HUES6 (cell line): ENCODE measurements around the gene UBTD1.

ENCODE experiments used
- H3K27ac ChIP-seq: 2 replicates; pipeline ENCODE4 v1.7.0; 2013; ENCODE audit warnings: low read depth, mild to moderate bottlenecking, low read length, inconsistent platforms
- H3K27me3 ChIP-seq: 2 replicates; pipeline ENCODE4 v1.6.1; 2013; ENCODE audit warnings: low read length; ENCODE audit not compliant: control insufficient read depth, insufficient read depth
- H3K36me3 ChIP-seq: 2 replicates; pipeline ENCODE4 v1.6.1; 2013; ENCODE audit warnings: low read length; ENCODE audit not compliant: control insufficient read depth, insufficient read depth
- H3K4me1 ChIP-seq: 2 replicates; pipeline ENCODE4 v1.6.1; 2013; ENCODE audit warnings: low read length; ENCODE audit not compliant: control insufficient read depth, insufficient read depth
- H3K4me3 ChIP-seq: 2 replicates; pipeline ENCODE4 v1.5.1; 2013; ENCODE audit warnings: low read depth, low read length
- H3K9ac ChIP-seq: one replicate; pipeline ENCODE4 v1.6.1; 2013; ENCODE audit warnings: mild to moderate bottlenecking, low read length
- H3K9me3 ChIP-seq: 2 replicates; pipeline ENCODE4 v1.6.1; 2013; ENCODE audit warnings: low read depth, low read length; ENCODE audit not compliant: control insufficient read depth, insufficient read depth

UBTD1 gene

DNA sequence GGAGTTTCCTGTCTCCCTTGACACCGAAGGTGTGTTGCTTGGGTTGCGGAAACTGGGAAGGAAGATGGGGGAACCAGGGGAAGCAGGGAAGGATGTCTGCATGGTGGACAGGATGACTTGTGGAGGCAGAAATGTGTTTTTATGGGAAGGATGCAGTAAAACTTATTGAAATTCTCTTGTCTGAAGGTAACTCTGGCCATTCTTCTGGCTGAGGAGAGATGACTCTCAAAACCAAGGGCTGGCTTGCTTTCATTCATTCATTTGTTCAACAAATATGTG lies 1.5 kb downstream of the UBTD1 start:
- Histone ChIP-seq H3K9ac (no peak overlapping the region), H3K27me3 (peaks cover 17% of the 10 kb centered on the region), H3K9me3 (no peaks in the 10 kb centered on the region), H3K4me1 (peaks cover 27% of the 10 kb centered on the region), H3K4me3 (peak overlapping the region; percentile 97), H3K27ac (no peak overlapping the region), H3K36me3 (no peaks in the 10 kb centered on the region)

DNA sequence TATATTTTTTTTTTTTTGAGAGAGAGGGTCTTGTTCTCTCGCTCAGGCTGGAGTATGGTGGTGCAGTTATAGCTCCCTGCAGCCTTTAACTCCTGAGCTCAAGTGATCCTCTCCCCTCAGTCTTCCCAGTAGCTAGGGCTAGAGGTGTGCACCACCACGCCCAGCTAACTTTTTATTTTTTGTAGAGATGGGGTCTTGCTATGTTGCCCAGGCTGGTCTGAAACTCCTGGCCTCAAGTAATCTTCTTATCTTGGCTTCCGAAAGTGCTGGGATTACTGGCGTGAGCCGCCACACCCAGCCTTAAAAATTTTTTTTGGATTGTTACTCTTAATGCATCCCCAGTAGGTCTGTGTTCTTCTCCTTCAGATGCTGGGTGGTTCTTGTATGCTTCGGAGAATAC lies 4.2 kb downstream of the UBTD1 start:
- H3K9ac ChIP-seq: no peak overlapping the region
- H3K27me3 ChIP-seq: peaks cover 17% of the 10 kb centered on the region
- H3K36me3 ChIP-seq: no peaks in the 10 kb centered on the region
- H3K4me1 ChIP-seq: peaks cover 11% of the 10 kb centered on the region
- no peaks in the 10 kb centered on the region for H3K9me3 ChIP-seq
- no peak overlapping the region for H3K27ac ChIP-seq
- no peak overlapping the region for H3K4me3 ChIP-seq

DNA sequence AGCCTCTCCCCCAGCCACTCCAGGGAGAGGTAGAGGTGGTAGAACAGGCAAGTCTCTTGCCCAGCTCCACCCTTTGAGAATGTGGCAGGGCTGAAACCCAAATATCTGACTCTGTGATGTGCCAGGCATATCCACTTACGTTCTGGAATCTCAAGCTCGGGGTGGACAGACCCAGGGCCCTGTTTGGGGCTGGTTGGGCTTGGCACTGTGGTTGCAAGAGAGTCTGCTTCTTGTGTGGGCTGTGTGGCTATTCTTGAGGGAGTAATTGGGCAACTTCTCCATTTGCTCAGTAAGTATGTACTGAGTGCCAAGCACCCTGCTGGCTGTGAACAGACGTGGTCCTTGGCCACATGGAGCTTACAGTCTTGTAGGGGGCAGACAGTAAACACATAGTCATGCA lies 4.7 kb downstream of the UBTD1 start:
- Histone ChIP-seq H3K4me1 (peaks cover 16% of the 10 kb centered on the region), H3K36me3 (no peaks in the 10 kb centered on the region), H3K27ac (no peak overlapping the region), H3K9ac (no peak overlapping the region), H3K9me3 (no peaks in the 10 kb centered on the region), H3K4me3 (no peak overlapping the region), H3K27me3 (peaks cover 17% of the 10 kb centered on the region)

GRCh38 chr10:97505152-97505551 lies 6.4 kb downstream of the UBTD1 start:
- H3K36me3 ChIP-seq: no peaks in the 10 kb centered on the region
- H3K4me1 ChIP-seq: peaks cover 20% of the 10 kb centered on the region

GRCh38 chr10:97506199-97506991 lies 7.7 kb downstream of the UBTD1 start:
- no peaks in the 10 kb centered on the region for H3K9me3 ChIP-seq
- H3K27me3 ChIP-seq: no peaks in the 10 kb centered on the region
- peaks cover 16% of the 10 kb centered on the region for H3K4me1 ChIP-seq
- no peaks in the 10 kb centered on the region for H3K36me3 ChIP-seq
- no peak overlapping the region for H3K4me3 ChIP-seq
- H3K27ac ChIP-seq: no peak overlapping the region
- no peak overlapping the region for H3K9ac ChIP-seq

More at GRCh38 chr10:97505152-97505551, 6.4 kb downstream of the UBTD1 start:
- H3K27ac ChIP-seq: no peak overlapping the region
- no peaks in the 10 kb centered on the region for H3K9me3 ChIP-seq
- H3K27me3 ChIP-seq: peaks cover 10% of the 10 kb centered on the region
- H3K4me3 ChIP-seq: no peak overlapping the region
- H3K9ac ChIP-seq: no peak overlapping the region

- H3K27me3 ChIP-seq: no peaks in the 10 kb centered on the region
- H3K36me3 ChIP-seq: no peaks in the 10 kb centered on the region
- no peak overlapping the region for H3K4me3 ChIP-seq
- no peak overlapping the region for H3K27ac ChIP-seq
- no peak overlapping the region for H3K9ac ChIP-seq
- peaks cover 18% of the 10 kb centered on the region for H3K4me1 ChIP-seq
- H3K9me3 ChIP-seq: no peaks in the 10 kb centered on the region
These were observed 9.6 kb downstream of the UBTD1 start for GRCh38 chr10:97508342-97508741.

- Histone ChIP-seq H3K4me3 (no peak overlapping the region), H3K9me3 (no peaks in the 10 kb centered on the region), H3K27ac (no peak overlapping the region), H3K27me3 (no peaks in the 10 kb centered on the region), H3K4me1 (peaks cover 18% of the 10 kb centered on the region), H3K9ac (no peak overlapping the region), H3K36me3 (no peaks in the 10 kb centered on the region)
These were observed 10.5 kb downstream of the UBTD1 start for GRCh38 chr10:97509120-97509680.

DNA sequence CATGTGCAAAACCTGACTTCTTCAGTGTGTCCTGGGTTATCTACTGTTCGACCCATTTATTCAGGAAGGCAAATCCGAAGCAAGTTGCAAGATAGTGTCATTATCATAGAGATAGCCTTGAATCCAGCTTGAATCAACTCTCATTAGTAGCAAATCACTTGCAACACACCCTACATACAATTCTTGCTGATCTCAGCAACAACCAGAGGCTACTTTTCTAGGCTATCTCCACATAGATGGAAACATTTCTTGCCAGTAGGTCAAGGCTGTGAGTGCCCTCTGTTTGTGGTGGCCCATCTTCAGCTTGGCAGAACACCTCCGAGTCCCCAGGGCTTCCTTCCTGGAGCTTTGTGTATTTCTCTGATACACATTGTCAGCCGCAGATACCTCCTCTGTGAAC lies 12.0 kb downstream of the UBTD1 start:
- Histone ChIP-seq H3K9ac (no peak overlapping the region), H3K27ac (no peak overlapping the region), H3K4me1 (peaks cover 21% of the 10 kb centered on the region), H3K4me3 (no peak overlapping the region), H3K9me3 (no peaks in the 10 kb centered on the region), H3K36me3 (no peaks in the 10 kb centered on the region), H3K27me3 (no peaks in the 10 kb centered on the region)

- no peak overlapping the region for H3K27ac ChIP-seq
- H3K9me3 ChIP-seq: no peaks in the 10 kb centered on the region
- H3K4me1 ChIP-seq: peaks cover 21% of the 10 kb centered on the region
- no peak overlapping the region for H3K4me3 ChIP-seq
- H3K27me3 ChIP-seq: no peaks in the 10 kb centered on the region
- no peak overlapping the region for H3K9ac ChIP-seq
- H3K36me3 ChIP-seq: no peaks in the 10 kb centered on the region
These were observed 13.2 kb downstream of the UBTD1 start for GRCh38 chr10:97511711-97512440.

DNA sequence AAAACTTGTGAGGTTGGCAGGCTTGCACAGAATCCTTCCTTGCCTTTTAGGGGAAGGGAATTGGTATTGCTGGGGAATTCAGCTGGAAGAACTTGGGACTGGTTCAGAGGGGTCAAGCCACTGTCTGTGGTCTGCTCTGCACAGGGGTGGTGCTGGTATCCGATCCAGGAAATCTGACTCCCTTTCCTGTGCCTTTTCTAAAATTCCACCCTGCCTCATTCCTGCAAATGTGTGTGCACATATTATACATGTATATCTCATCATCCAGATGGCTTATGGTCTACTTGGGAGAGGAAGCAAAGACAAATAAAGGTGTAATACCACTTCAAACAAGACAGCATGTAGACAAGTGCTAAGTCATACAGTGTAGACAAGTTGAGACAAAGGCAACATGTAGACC lies 14.3 kb downstream of the UBTD1 start:
- Histone ChIP-seq H3K27ac (no peak overlapping the region), H3K4me1 (peaks cover 24% of the 10 kb centered on the region), H3K27me3 (no peaks in the 10 kb centered on the region), H3K4me3 (no peak overlapping the region), H3K9ac (no peak overlapping the region), H3K9me3 (no peaks in the 10 kb centered on the region), H3K36me3 (no peaks in the 10 kb centered on the region)

- no peak overlapping the region for H3K4me3 ChIP-seq
These were observed 15.6 kb downstream of the UBTD1 start for GRCh38 chr10:97514344-97514743.

More at GRCh38 chr10:97514344-97514743, 15.6 kb downstream of the UBTD1 start:
- H3K9me3 ChIP-seq: no peaks in the 10 kb centered on the region
- no peak overlapping the region for H3K27ac ChIP-seq
- H3K4me1 ChIP-seq: peaks cover 26% of the 10 kb centered on the region
- H3K9ac ChIP-seq: no peak overlapping the region
- H3K36me3 ChIP-seq: no peaks in the 10 kb centered on the region
- H3K27me3 ChIP-seq: no peaks in the 10 kb centered on the region
